NCI-H1417 treated with DMSO at 0.1 percent for 48 hours (cell line): Measurements from ENCODE around the gene WBP1L.

Experiments
- DNase-seq: peaks from one replicate; lab custom pipeline; 2025; lab: John Stamatoyannopoulos, UW

Gene WBP1L

GRCh38 chr10:102779680-102780526, 36.2 kb downstream of the WBP1L start:
- no peak for DNase-seq

GRCh38 chr10:102780527-102780808, 36.7 kb downstream of the WBP1L start:
- no peak for DNase-seq

- no peak for DNase-seq
These were observed 37.6 kb downstream of the WBP1L start for GRCh38 chr10:102781090-102781920.

- no peak for DNase-seq
These were observed 38.3 kb downstream of the WBP1L start for GRCh38 chr10:102781921-102782557.

DNA sequence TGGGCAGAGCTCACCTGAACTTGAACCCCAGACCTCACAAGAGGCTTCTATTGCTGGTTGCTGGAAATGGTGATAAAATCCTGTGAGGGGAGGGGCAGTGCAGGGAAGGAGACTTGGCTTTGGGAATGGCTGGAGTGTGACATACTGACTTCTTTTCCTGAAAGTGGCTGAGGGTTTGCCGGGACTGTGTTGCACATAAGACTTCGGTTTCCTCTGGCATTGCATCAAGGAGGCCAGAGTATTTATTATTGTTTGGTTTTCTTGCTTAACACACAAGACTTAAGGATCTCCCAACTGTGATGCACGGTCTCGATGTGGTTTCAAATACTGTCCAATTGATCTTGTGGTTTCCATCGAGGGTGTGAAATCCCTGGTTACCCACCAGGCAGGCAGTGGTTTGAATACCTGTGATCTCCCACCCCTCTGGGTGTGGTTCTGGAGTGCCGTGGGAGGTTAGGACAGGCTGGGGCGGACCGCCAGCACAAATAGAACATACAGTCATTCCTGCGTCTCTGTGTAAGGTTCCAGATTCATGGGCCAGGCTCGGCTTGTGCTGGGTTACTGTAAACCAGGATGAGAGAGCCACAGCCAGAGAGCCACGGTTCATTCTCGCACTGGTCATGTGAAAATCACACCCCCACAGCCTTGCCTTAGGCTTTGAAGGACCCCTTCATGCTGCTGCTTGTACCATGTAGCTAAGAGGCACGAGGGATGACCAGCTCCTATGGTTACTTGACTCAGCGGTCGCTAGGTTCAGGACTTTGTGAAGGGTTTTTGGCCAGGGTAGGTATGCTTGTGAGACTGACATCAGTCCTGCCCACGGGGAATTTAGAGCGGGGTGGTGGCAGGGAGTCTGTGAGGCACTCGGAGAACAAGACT, 39.2 kb downstream of the WBP1L start:
- no peak for DNase-seq

- no peak for DNase-seq
These were observed 39.8 kb downstream of the WBP1L start for GRCh38 chr10:102783568-102783967.

DNA sequence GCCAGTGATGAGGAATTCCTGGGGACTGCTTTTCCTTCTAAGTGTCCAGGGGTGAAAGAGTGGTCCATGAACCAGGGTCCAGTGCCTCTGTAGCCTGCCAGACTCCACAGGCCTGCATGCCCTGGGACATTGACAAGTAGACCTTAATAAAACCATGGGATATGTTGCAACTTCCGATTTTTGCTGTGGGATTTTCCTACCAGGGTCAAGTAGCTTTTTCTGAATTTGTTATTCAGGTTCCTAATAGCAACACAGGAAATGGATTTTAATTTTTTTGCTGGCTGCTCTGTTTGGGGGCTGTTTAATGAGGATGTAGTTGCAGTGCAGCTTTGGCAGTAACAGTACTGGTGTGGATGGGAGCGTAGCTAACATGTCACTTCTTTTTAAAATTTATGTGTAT, 42.1 kb downstream of the WBP1L start:
- no peak for DNase-seq

DNA sequence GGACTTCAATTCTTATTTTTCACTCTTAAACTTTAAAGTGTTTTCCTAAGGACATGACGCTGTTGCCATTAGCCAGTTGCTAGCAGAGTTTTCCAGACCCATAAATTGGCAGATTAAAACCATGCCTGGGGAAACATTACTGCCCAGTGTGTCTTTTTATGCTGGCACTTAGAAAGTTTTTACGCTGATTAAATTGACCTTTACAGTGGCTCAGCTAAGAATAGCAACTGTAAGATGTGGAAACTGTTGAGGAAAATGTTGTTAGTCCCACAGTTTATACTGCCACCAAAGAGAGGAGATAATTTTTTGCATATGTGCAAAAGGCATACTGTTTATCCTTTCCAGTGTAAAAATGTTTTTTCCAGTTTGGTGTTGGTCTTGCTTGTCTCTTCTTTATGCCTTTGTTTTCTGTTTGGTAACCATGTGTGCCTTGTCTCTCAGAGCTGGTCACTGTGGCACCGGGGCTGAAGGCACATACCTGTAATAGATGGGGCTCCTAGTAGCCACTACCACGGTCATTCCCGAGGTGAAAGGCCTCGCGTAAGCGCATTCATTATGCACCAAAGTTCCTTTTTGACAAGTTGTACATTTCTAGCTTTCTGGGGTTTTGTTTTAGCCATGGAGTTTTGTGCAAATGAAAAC, 48.1 kb downstream of the WBP1L start:
- DNase-seq = no peak

GRCh38 chr10:102795453-102796406, 52.0 kb downstream of the WBP1L start:
- no peak for DNase-seq

DNA sequence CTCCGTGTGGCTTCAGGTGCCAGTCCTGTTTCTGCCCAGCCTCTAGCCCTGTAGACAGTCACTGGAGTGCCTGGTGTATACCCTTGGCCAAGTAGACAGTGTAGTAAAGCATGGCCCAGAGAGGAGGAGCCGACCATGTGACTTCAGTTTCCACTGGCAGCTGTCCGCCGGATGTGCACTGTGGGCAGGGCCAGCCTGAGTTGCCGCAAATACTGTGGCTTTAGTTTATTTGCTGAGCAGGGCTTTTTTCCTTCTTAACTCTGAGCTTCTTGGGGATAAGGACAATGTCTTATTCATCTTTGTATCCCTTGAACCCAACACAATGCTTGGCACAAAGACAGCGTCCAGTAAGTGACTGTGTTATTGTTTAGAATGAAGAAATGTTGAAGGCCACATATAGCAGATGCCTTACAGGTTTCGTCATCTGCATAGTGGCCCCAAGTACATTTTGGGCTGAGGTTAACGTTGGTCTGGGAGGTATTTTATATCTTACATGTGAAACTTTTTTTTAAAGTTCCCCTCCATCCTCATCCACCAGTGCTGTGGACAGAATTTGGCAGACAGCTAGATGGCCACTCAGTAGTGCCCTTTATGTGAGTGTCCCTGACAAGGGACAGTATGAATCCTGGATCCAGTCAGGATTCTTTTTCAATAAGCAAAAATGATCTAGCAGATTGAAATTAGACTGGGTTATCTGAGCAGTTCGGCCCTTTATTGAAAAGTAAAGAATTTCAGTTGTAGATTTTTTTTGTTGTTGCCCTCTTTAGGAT, 52.8 kb downstream of the WBP1L start:
- DNase-seq = no peak

DNA sequence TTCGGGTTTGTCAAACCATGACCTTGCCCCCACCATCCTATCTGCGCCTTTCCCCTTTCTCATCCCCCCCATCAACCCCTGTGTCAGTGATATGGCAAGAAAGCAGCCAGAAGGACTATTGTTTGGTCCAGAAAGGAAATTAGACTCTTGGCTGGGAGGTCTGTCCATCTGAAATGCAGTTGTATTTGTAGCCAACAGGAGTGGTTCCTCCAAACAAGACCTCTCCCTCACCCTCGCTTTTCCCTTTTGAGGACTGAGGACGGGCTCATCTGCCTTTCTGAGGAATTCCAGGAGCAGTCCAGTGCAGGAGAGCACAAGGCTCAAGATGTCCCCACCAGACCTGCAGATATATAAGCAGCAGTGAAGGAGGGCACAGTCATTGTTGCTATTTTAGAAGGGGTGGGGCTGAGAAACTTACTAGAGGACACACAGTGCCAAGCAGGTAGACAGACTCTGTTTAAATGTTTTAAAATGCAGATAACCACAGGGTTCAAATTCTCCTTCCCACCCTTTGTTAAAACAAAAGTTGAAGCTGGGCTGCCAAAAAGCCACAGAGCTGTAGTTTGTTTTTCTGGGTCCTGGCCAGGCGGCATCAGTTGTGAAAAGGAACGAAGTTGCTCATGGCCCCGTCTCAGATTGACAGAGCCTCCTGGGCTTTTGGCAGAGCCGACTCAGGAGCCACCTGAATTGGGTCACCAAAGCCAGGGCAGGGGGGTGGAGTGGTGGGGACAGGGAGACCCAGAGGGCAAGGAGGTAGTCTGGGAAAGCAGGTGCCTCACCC, 56.1 kb downstream of the WBP1L start:
- DNase-seq = no peak

DNA sequence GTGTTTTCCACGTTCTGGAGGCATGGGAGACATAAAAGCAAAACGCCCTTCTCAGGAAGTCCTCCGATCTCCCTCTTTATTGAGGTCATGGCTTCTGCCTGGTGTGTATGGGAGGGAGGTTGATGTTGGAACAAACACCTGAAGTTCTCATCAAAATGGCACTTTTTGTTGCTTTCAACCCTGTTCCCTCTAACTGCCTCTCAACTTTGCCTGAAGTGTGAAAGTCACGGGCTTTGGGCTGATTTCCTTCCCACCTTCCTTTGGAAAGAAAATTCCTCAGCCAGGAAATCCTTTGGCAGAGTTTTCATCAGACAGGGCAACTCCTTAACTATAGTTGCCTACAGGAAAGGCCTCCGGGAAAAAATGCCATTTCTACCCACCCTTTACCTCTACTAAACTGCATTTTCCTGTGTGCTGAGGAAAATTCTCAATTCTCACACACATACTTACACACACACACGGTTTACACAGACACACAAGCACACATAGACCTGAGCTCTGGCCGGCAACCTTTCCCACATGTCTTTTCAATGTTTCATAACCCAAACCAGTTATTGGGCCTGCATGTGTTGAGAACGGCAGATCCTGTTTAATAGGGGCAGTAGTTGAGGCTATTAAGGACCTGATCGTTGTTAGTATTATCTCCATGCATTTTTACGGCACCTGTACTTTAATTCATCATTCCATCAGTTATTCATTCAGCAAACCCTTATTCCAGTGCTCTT, 57.0 kb downstream of the WBP1L start:
- DNase-seq = no peak

DNA sequence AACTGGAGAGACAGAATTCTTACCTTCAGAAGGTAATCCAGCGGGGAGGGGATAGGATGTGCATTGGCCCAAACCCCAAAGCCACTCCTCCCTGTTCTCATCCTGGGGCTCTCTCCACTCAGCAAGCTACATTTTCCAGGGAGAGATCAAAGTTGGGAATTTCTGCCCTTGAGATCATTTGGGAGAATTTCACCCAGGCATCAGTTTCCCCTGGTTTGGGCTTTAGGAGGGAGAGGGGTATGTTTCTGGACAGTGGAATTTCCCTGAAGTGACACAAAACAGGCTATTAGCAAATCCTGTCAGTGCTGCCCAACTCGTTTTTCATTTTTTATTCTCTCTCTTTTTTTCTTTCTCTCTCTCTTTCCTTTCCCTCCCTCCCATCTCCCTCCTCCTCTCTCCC, 57.7 kb downstream of the WBP1L start:
- no peak for DNase-seq

- DNase-seq = no peak
These were observed 58.2 kb downstream of the WBP1L start for GRCh38 chr10:102801978-102802377.

GRCh38 chr10:102802920-102803534, 59.3 kb downstream of the WBP1L start:
- DNase-seq = no peak

DNA sequence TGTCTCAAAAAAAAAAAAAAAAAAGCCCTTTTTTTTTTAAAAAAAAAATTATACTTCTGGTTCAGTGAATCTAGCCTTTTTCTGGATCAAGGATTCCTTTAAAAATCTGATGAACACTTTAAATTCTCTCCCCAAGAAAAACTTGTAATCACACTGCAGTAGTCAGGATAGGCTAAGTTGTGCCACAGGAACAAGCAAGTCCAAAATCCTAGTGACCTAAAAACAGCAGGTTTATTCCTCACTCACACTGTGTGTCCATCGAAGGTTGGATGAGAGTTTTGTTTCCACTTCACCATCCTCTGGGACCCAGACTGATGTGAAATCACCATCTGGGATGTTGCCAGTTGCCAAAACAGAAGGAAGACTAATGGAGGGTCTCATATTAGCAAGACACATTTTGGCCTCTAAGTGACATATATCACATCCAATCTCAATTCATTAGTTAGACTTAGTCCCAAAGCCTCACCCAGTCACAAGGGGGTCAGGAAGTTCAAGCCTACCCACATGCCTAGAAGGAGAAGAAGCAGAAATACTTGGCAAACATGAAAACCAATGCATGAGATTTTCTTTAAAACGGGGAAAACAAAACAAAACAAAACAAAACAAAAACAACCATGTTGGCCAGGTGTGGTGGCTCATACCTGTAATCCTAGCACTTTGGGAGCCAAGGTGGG, 60.8 kb downstream of the WBP1L start:
- no peak for DNase-seq

GRCh38 chr10:102808380-102808779, 64.6 kb downstream of the WBP1L start:
- DNase-seq = no peak
